Adipocyte (in vitro differentiated cells): ENCODE data around the gene WHRN.

ENCODE experiments used
- DNase-seq: peaks from one replicate; pipeline ENCODE4 v3.0.0-alpha.2; 2015; ENCODE audit warnings: low read depth
- H3K27me3 ChIP-seq: replicated peaks from 2 replicates; pipeline ENCODE4 v1.7.0; 2013; ENCODE audit warnings: mild to moderate bottlenecking, low read length, moderate library complexity; ENCODE audit not compliant: control insufficient read depth, insufficient read depth
- H3K36me3 ChIP-seq: 2 replicates; pipeline ENCODE4 v1.7.0; 2013; ENCODE audit warnings: low read length, mild to moderate bottlenecking, moderate library complexity; ENCODE audit not compliant: control insufficient read depth, insufficient read depth, severe bottlenecking
- H3K4me1 ChIP-seq: 2 replicates; pipeline ENCODE4 v1.7.0; 2013; ENCODE audit warnings: mild to moderate bottlenecking, low read length, moderate library complexity; ENCODE audit not compliant: control insufficient read depth, insufficient read depth
- H3K4me3 ChIP-seq: 2 replicates; pipeline ENCODE4 v1.7.0; 2013; ENCODE audit warnings: mild to moderate bottlenecking, low read length, moderate library complexity
- H3K9ac ChIP-seq: 2 replicates; pipeline ENCODE4 v1.7.0; 2013; ENCODE audit warnings: mild to moderate bottlenecking, low read length, moderate library complexity
- H3K9me3 ChIP-seq: 2 replicates; pipeline ENCODE4 v1.7.0; 2013; ENCODE audit warnings: mild to moderate bottlenecking, low read length, moderate library complexity; ENCODE audit not compliant: control insufficient read depth

WHRN gene

GRCh38 chr9:114499941-114500696 lies 5.2 kb downstream of the WHRN start:
- no peak for DNase-seq
- no peak overlapping the region for H3K9ac ChIP-seq
- H3K36me3 ChIP-seq = no peaks in the 10 kb centered on the region
- no peaks in the 10 kb centered on the region for H3K4me1 ChIP-seq
- no peak overlapping the region for H3K4me3 ChIP-seq
- peaks cover under 1% of the 10 kb centered on the region for H3K27me3 ChIP-seq
- no peaks in the 10 kb centered on the region for H3K9me3 ChIP-seq

DNA sequence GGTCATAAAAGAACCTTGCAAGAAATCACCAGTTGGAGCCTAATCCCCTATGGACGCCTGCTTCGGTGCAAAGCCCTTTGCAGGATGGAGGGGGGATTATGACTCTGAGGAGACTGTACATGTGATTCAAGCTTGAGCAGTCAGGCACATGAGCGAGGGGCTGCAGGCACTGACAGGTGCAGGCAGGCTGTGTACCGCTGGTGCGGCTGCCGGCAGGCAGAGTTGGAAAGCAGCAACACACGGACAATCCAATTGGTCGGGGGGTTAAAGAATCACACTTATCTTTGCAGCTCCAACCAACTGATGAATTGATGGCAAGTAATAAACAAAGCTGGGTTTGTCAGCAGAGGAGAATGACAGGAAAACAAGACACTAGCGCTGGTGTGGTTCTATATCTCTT lies 5.7 kb downstream of the WHRN start:
- Histone ChIP-seq H3K9me3 (no peaks in the 10 kb centered on the region), H3K36me3 (no peaks in the 10 kb centered on the region), H3K9ac (no peak overlapping the region), H3K4me3 (no peak overlapping the region), H3K4me1 (no peaks in the 10 kb centered on the region), H3K27me3 (peaks cover 6% of the 10 kb centered on the region)
- DNase-seq = no peak

GRCh38 chr9:114497727-114498382 lies 7.4 kb downstream of the WHRN start:
- no peak overlapping the region for H3K9ac ChIP-seq
- H3K27me3 ChIP-seq = peaks cover 14% of the 10 kb centered on the region
- no peaks in the 10 kb centered on the region for H3K9me3 ChIP-seq
- no peak for DNase-seq
- no peaks in the 10 kb centered on the region for H3K36me3 ChIP-seq
- H3K4me1 ChIP-seq = no peaks in the 10 kb centered on the region
- no peak overlapping the region for H3K4me3 ChIP-seq

DNA sequence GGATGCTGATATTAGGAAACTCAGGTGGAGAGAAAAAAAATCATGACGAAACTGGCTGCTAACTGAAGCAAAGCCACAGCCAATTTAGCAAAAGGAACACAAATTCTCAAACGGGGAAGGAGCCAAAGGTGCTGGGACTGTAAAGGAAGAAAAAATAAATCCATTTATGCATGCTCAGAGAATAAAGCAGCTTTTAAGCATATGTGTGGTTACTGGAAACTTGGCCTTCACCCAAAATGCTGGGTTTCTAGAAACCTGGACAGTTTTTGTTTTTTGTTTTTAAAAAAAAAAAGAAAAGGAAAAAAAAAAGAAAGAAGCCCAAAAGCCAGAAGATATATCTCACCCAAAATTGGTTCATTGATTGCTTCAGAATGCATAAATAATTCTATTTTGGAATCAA lies 8.0 kb downstream of the WHRN start:
- Histone ChIP-seq H3K27me3 (peaks cover 14% of the 10 kb centered on the region), H3K36me3 (no peaks in the 10 kb centered on the region), H3K9me3 (no peaks in the 10 kb centered on the region), H3K9ac (no peak overlapping the region), H3K4me3 (no peak overlapping the region), H3K4me1 (no peaks in the 10 kb centered on the region)
- no peak for DNase-seq

DNA sequence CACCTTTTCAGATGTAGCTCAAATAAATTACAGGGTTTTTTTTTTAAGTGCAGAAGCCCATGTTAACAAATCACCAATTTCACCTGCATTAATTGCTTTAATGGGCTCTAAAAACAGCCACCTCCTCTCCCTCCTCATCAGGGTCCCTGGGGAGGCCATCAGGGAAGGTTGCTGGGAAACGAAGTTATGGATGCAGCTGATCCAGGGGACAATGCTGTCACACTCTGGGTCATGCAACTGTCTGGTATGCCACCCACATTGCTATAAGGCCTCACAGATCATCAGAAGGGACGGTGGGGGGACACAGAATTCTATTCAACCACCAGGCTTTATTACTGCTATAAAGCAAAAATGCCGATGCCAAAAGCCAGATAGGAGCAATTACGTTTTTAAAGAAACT lies 9.3 kb downstream of the WHRN start:
- DNase-seq = no peak
- Histone ChIP-seq H3K9ac (no peak overlapping the region), H3K4me3 (no peak overlapping the region), H3K36me3 (no peaks in the 10 kb centered on the region), H3K27me3 (peaks cover 14% of the 10 kb centered on the region), H3K4me1 (no peaks in the 10 kb centered on the region), H3K9me3 (no peaks in the 10 kb centered on the region)

DNA sequence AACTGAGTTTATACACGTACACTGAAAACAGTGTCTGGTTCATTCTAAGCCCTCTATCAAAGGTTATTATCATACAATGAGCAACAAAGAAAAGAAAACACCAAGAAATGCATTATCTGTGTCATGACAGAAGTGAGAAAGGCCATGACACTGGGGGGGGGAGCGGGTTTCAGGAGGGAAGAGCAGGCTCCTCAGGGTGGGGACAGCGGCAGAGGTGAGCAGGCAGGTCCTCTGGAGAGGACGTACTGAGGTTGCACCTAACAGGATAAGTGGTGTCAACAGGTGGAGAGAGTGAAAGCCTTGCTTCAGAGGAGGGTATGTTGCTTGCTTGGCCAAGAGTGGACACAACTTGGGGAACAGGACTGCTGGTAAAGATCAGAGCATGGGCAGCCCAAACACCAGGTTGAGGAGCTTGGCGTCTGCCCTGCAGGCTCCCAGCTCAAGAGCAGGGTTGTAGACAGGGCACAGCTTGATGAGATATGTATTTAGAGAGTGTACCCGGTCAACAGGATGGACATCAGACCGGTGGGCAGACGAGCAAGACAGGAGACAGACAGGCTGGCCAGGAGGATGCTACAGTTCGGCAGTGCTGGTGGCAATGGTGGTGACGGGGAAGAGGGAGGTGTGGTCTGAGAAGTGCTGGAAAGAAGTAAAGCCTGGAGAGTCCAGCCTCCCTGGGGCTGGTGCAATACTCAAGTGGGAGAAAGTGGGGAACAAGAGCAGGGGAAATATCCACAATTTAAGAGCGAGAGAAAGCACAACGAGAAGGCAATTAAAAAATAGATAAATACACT lies 10.3 kb downstream of the WHRN start:
- Histone ChIP-seq H3K4me3 (no peak overlapping the region), H3K4me1 (no peaks in the 10 kb centered on the region), H3K9ac (no peak overlapping the region), H3K27me3 (peaks cover 14% of the 10 kb centered on the region), H3K36me3 (no peaks in the 10 kb centered on the region), H3K9me3 (no peaks in the 10 kb centered on the region)
- no peak for DNase-seq

DNA sequence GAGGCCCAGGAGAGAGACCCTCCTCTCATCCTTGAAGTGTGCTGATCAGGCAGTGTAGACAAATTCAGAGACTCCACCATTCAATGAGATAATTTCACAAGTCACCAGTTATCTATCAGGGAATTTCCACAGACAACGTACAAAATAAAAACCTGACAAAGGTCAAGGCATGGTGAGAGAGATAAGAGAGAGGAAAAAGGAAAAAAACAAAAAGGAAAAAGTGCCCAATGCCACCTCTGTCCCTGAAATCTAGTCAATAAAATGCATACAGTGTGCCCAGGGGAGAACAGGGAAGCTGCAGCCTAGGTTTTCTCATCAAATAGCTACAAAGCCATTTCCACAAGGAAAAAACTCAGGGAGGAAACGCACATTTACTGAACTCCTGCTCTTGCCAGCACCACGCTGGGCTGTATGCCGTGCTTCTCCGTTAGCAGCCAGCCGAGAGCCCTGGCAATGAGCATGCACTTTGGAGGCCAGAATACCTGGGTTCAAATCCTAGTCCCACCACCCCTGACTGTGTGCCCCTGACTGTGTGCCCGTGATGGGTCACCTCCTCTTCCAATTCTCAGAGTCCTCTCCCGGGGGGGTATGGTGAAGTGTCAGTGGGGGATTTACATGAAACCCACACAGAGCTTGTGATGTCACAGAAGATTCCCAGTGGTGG lies 11.6 kb downstream of the WHRN start:
- Histone ChIP-seq H3K36me3 (no peaks in the 10 kb centered on the region), H3K4me3 (no peak overlapping the region), H3K9ac (no peak overlapping the region), H3K9me3 (no peaks in the 10 kb centered on the region), H3K27me3 (peaks cover 14% of the 10 kb centered on the region), H3K4me1 (no peaks in the 10 kb centered on the region)
- DNase-seq = no peak

- no peak for DNase-seq
- Histone ChIP-seq H3K9ac (no peak overlapping the region), H3K4me3 (no peak overlapping the region), H3K4me1 (no peaks in the 10 kb centered on the region), H3K27me3 (peaks cover 14% of the 10 kb centered on the region), H3K36me3 (no peaks in the 10 kb centered on the region), H3K9me3 (no peaks in the 10 kb centered on the region)
These were observed 12.3 kb downstream of the WHRN start for GRCh38 chr9:114492991-114493390.

- peaks cover 3% of the 10 kb centered on the region for H3K4me1 ChIP-seq
- H3K36me3 ChIP-seq = no peaks in the 10 kb centered on the region
- DNase-seq = no peak
- H3K4me3 ChIP-seq = no peak overlapping the region
- no peaks in the 10 kb centered on the region for H3K9me3 ChIP-seq
- no peak overlapping the region for H3K9ac ChIP-seq
- peaks cover 14% of the 10 kb centered on the region for H3K27me3 ChIP-seq
These were observed 13.8 kb downstream of the WHRN start for GRCh38 chr9:114491430-114492003.

- Histone ChIP-seq H3K4me1 (peaks cover 3% of the 10 kb centered on the region), H3K9me3 (no peaks in the 10 kb centered on the region)
- no peak for DNase-seq
These were observed 15.3 kb downstream of the WHRN start for GRCh38 chr9:114489928-114490327.

More at GRCh38 chr9:114489928-114490327, 15.3 kb downstream of the WHRN start:
- Histone ChIP-seq H3K9ac (no peak overlapping the region), H3K27me3 (peaks cover 12% of the 10 kb centered on the region), H3K36me3 (no peaks in the 10 kb centered on the region), H3K4me3 (no peak overlapping the region)
